LNCaP clone FGC (cell line): ENCODE results near the gene CPSF4.

Experiments
- DNase-seq: peaks from one replicate; pipeline ENCODE4 v3.0.0-alpha.2; 2011; ENCODE audit warnings: low read depth
- H3K4me3 ChIP-seq: 2 replicates; pipeline ENCODE4 v1.5.1; 2011; ENCODE audit warnings: mild to moderate bottlenecking, low read depth, low read length, control low read depth
- CTCF ChIP-seq: IDR thresholded peaks from 2 replicates; pipeline ENCODE4 v1.5.1; 2012; ENCODE audit warnings: mild to moderate bottlenecking; ENCODE audit not compliant: control insufficient read depth, insufficient read depth; ENCODE audit errors: extremely low read depth

Gene CPSF4

GRCh38 chr7:99394188-99394502 lies 44.6 kb upstream of the CPSF4 start:
- DNase-seq: no peak
- peak overlapping the region; percentile 68 for H3K4me3 ChIP-seq
- no peak for TF ChIP-seq CTCF

- no peak for DNase-seq
- TF ChIP-seq CTCF: no peak
- H3K4me3 ChIP-seq: no peak overlapping the region
These were observed 43.0 kb upstream of the CPSF4 start for GRCh38 chr7:99395616-99396327.

DNA sequence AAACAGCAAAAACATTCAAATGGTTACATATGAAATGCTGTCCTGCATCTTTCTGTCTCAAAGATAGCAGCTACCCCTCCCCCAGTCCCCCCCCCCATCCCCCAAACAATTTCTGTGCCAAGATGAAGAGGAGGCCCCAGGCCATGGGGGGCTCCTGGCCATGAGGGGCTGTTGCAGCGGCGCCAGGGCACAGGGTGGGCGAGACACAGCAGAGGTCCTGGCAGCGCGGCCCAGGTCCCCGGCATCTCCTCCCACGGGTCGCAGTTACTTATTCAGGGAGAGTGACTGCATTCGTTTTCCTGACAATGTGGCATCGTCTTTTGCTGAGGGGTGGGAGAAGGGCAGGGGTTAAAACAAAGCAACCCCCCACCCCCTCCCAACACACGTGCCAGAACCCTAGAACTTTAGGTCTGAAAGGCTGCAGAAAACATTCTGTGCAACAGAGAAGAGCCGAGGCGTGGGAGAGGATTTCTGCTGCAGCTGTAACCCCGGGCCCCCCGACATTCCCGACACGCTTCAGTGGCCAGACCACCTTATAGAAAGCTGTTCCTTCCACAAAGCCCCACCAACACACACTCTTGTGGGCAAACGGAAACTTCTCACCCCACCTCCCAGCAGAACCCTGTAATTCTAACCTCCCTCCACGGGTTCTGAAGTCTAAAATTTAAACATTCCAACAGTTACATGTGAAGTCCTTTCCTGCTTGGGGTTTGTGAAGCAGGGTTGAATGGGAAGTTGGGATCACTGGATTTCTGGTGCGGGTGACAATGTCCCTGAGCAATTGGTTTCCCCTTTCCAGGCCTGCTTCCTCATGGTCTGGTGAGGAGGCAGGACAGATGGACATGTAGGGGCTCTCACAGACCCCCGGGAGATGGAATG lies 42.1 kb upstream of the CPSF4 start:
- no peak for DNase-seq
- H3K4me3 ChIP-seq: no peak overlapping the region
- no peak for TF ChIP-seq CTCF

GRCh38 chr7:99397297-99397983 lies 41.3 kb upstream of the CPSF4 start:
- no peak for TF ChIP-seq CTCF
- no peak for DNase-seq
- no peak overlapping the region for H3K4me3 ChIP-seq

DNA sequence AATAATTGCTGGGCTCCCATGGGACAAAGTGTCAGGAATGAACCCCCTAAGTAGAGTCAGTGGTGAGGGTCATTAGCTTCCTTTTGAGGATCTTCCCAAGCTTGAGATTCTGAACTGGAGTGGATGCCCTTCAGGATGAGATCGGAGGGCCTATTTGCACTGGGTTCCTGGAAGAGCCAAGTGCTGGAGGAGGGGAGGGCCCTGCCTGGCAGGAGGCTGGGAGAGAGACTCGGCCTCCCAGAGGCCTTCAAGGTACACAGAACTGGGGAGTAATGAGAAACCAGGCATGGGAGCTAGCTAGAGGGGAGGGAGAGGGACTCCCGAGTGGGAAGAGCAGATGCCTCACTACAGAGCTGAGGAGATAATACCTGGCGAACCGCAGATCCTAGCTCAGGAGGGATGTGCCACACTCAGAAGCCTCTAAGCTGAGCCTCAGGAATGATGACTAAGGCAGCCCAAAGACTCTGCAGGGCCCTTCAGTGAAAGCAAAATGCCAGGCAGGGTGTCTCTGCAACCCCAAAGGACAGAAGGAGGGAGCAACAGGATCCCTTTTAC lies 39.8 kb upstream of the CPSF4 start:
- no peak for DNase-seq
- no peak overlapping the region for H3K4me3 ChIP-seq
- TF ChIP-seq CTCF: no peak

DNA sequence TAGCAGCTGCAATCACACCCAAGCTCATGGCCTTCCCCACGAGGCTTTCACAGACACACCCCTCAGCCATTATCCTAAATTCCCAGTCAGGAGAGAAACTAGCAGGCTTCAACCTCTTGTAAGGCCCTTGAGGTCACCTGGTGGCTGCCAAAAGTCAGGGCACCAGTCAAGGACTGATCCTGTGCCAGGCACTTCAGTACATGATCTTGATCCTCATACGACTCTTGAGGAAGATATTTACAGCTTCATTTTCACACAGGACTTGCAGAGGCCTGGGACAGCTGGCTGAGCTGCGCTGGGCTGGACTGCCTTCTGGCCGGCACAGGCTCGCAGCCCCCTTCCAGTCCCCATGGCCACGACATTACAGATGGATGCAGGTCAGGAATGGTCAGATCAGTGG lies 39.1 kb upstream of the CPSF4 start:
- TF ChIP-seq CTCF: no peak
- no peak for DNase-seq
- H3K4me3 ChIP-seq: no peak overlapping the region
